Activated CD4-positive, CD25-positive, alpha-beta regulatory T cell treated with anti-CD3 and anti-CD28 coated beads, Interleukin-2, amount 50 U/mL, for 72 hours (primary cell): ENCODE data around the gene ZNF555.
"Not testable (repeated sequence)": the region's sequence is repeated elsewhere in the genome, so short reads cannot be mapped to it uniquely, and the experiment has no call there.

Experiments
- DNase-seq: peaks from one replicate; pipeline ENCODE4 v3.0.0; 2021

ZNF555 gene

DNA sequence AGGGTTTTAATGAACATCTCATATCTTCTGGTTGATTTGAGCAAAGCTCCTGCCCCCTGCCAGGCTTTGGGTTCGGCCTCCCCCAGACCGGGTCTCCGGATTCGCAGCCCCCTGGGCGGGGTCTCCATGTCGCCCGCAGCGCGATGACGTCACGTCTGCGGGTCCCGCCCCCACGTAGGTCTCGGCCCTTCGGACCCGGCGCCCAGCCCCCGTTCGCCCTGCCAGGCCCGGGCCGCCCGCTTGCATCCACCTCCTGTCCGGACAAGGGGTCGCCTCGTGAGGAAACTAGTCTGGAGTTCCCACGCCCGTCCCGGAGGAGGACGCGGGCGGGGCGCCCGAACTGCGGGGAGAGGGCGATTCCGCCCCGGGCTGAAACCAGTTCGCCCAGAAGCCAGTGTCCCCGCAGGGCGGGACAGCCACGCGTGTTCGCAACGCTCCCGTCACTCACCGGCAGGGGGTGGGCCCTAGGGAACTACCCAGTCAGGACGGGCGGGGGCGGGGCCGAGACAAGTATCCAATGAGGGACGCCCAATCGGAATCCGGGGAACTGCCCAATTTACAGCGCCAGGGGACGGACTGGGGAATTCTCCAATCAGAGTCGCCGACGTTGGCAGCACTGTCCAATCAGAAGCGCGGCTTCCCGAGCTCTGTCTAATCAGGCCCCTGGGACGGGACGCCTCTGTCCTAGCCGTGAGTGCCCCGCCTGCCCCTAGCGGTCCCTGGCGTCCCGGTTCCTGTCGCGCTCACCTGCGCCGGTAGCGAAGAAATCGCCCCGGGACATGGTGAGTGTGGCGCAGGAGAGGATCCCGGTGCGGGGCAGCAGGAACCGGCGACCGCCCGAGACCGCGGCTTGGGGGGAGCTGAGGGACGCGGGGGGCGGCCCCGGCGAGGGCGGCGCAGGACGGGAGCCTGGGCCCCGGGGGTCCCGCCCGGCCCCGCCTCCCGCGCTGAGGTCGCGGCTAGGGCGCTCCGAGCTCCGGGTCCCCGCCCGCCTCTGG lies at the start of gene ZNF555:
Gene ZNF555, plus strand, starts transcription at position 682 of the 998 bp plus-strand sequence. Its CDS starts 98 bp downstream, at position 780.
- peak; percentile 94 for DNase-seq

DNA sequence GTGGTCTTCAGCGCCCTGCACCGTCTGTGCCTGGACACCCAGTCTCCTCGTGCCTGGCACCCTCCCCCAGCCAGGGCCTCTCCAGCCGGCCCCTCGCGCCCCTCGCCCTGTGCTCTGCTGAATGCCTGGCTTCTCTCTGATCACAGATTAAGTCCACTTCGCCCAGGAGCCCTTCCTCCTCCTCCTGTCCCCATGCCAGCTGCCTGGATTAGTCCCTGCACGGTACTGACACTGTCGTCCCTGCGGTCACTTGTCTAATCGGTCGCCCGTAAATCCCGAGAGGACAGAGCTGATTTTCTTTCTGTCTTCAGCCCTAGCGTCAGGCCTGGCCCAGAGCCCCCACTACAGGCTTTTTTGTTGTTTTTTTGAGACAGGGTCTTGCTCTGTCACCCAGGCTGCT lies 49.4 kb upstream of the ZNF555 start:
- DNase-seq: no peak

DNA sequence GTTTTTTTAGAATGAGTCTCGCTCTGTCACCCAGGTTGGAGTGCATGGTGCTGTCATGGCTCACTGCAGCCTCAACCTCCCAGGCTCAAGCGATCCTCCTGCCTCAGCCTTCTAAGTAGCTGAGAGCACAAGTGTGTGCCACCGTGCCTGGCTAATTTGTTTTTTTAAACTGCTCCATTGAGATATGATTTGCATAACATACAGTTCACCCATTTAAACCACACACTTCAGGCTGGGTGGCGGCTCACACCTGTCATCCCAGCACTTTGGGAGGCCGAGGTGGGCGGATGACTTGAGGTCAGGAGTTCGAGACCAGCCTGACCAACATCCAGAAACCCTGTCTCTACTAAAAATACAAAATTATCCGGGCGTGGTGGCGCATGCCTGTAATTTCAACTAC lies 48.6 kb upstream of the ZNF555 start:
- DNase-seq: not testable (repeated sequence)

DNA sequence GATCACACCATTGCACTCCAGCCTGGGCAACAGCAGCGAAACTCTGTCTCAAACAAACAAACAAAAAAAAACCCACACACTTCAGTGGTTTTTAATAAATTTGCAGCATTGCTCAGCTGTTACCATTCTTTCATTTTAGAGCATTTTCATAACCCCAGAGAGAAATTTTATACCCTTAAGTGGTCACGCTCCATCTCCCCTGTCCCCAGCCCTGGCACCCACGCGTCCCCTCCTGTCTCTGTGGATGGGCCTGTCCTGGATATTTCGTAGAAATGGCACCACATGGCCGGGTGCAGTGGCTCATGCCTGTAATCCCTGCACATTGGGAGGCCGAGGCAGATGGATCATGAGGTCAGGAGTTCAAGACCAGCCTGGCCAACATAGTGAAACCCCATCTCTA lies 48.1 kb upstream of the ZNF555 start:
- no peak for DNase-seq

DNA sequence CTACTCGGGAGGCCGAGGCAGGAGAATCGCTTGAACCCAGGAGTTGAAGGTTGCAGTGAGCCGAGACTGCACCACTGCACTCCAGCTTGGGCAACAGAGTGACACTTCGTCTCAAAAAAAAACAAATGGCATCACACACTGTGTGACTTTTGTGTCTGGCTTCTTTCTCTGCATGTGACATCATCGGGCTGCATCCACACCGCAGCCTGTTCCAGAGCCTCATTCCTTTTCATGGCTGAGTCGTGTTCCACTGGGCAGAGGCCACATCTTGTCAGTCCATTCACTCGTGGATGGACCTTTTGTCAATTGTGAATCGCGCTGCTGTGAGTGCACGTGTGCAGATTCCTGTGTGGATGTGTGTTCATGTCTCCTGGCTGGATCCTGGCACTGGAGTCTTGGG lies 47.7 kb upstream of the ZNF555 start:
- no peak for DNase-seq

DNA sequence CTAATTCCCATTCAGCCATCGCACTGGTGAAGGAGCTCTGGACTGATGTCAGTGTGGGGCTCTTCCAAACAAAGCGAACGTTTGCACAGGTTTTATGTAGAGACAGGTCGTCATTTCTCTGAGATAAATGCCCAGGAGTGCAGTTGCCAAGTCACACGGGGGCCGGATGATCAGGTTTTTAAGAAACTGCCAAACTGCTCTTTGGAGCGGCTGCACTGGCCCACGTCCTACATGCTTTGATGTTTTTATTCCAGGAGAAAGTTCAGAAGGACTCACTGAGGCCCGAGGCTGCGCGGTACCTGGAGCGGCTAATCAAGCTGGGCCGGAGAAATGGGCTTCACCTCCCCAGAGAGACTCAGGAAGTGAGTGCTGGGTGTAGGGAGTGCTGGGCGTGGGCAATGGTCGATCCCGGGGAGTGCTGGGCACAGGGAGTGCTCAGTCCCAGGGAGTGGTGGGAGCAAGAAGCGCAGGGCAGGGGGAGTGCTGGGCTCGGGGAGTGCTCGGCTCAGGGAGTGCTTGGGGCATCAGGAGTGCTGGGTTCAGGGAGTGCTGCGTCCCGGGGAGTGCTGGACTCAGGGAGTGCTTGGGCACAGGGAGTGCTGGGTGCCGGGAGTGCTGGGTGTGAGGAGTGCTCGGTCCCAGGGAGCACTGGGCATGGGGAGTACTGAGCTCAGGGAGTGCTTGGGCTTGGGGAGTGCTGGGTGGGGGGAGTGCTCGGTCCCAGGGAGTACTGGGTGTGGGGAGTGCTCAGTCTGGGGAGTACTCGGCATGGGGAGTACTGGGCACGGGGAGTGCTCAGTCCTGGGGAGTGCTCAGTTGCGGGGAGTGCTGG lies 45.2 kb upstream of the ZNF555 start:
- DNase-seq: no peak

DNA sequence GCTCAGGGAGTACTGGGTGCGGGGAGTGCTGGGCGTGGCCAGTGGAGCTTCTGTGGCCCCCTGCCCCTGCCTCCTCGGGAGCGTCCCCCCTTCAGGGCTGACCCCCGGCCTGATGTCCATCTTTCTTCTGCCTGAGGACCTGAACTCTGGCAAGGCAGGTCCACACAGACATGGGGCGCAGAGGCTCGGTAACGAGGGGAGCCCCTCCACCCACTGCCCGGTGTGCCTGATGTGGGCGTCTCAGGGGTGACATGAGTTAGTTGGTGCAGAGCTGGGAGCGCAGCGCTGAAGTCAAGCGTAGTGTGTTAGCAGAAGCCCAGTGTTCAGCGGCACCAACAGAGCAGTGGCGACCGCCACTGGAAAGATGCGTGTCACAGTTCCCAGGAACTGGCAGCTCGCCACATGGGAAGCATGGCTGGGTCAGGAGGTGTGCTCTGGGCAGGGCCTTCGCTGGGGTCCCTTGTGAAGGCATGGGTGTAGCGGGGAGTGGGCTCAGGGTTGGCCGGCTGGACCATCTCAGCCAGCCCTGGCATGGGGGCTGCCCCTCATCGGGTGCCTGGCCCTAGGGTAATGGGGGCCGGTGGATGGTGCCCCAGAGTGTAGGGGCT lies 44.5 kb upstream of the ZNF555 start:
- no peak for DNase-seq

DNA sequence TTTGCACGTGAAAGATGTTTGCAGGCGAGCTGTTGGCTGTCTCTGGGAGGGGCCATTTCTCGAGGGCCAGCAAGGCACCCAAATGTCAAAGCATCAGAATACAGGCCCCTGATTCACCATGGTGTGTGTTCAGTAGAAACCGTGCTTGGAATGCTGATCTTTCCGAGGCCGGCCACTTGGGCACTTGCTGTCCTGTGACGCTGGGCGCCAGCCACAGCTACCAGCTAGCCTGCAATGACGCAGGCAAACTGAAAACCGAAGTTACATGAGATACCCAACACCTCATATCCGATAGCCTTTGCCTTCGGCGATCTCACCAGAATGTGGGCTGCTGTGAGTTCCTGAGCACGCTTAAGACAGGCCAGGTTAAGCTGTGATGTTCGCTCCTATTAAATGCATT lies 44.0 kb upstream of the ZNF555 start:
- no peak for DNase-seq

DNA sequence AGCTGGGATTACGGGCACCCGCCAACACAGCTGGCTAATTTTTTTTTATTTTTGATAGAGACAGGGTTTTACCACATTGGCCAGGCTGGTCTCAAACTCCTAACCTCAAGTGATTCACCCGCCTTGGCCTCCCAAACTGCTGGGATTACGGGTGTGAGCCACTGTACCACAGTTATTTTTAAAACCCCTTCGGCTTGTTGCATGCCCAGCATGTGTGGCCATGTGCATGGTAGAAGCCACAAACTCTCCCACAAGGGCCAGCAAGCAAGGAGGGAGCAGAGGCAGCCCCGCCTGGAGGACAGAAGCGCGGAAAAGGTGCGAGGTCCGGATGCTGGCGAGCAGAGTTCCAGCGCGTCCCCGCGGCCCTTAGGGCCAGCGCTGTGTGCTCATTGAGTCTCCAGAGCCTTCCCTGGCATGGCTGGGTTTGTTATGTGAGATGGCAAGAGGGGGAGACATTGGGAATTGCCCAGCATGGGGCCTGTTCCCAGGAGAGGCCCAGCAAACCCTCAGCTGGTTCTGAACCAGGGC lies 43.1 kb upstream of the ZNF555 start:
- DNase-seq: no peak

DNA sequence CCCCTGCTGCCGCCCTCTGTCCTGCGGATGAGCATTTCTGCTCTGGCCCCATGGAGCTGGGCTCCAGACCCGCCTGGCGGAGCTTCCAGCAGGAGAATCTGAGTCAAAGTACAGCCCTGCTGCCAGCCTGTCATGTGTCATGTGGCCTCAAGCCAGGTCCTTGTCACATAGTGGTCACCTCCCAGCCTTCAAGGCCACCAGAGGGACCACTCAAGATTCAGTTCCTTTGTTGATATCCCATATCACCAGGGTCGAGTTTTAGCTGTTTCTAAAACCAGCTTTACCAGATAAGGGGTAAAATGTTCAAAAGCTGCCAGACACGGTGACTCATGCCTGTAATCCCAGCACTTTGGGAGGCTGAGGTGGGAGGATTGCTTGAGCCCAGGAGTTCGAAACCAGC lies 42.5 kb upstream of the ZNF555 start:
- no peak for DNase-seq

DNA sequence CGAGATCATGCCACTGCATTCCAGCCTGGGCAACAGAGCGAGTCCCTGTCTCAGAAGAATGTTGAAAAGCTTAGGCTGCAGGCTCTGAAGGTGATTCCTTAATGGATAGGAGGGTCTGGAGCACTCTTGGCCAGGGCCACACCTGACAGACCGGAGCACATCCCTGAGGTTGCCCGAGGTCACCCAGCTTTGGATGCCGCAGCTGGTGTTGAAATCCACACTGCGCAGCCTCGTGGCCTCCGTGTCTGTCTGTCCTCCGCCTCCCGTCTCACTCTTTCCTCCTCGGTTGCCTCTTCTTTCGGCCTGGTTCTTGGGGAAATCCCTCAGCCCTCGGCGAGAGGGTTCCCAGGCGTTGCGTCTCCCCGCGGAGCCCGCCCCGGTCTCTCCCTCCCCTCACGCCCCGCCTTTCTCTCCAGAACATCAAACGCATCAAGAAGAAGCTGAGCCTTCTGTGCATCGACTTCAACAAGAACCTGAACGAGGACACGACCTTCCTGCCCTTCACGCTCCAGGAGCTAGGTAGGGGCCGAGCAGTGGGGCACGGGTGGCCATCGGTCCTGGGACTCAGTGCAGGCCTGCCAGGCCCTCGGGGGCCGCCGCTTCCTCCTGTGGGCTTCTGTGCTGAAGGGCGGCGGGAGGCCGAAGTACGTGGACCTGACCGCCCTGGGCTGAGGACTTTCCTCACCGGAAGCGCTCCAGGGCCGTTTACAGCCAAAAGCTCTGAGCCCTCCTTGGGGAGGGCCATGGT lies 41.8 kb upstream of the ZNF555 start:
- no peak for DNase-seq

DNA sequence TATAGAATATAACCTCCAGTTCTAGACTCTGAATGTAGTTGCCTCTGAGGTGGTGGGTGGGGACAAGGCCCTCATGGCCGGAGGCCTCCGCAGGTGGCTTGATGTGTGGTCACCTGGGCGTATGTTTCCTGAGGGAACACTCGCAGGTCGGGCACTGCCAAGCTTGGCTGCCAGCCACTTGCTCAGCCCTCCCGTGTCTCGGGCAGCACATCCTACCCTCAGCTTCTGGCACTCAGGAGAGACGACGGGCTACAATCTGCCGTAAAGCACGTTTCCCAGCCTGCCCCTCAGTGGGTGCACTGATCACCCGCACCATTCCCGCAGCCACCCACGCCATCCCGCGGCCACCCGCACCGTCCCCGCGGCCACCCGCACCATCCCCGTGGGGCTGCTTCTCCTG lies 40.8 kb upstream of the ZNF555 start:
- no peak for DNase-seq

DNA sequence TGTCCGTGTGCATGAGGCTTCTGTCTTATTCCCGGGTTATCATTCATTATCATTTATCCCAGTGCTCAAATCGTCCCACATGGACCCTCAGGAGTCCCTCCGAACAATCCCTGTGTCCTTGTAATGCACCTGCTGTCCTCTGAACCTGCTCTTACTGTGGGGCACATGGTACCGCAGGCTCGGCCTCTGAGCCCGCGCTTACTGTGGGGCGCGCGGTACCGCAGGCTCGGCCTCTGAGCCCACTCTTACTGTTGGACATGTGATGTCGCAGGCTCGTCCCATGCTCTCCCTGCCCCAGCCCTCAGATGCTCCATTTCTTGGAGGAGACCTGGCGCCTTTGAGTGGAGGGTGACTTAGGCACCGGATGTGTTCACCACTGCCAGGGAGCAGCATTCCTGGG lies 38.4 kb upstream of the ZNF555 start:
- no peak for DNase-seq

DNA sequence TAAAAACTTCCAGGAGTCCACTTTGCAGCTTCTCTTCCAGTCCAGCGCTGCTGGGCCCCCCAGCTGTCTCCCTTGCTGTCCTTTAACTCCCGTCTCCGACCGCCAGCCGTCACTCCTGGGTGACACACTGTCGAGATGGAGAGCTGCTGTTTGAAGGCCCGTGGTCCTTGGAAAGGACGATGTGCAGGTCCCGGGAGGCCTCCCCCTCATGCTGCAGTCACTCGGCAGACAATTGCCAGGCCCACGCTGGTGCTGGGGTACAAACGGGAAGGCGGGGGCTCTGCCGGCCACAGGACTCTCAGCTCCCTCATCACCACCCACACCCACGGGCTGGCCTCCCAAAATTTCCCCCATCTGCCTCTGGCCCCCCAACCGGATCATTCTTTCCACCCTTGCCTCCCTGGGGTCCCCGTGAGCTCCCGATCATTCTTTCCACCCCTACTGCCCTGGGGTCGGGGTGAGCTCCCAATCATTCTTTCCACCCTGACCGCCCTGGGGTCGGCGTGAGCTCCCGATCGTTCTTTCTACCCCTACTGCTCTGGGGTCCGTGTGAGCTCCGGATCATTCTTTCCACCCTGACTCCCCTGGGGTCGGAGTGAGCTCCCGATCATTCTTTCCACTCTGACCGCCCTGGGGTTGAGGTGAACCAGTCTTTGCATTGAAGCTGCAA lies 37.7 kb upstream of the ZNF555 start:
- no peak for DNase-seq

DNA sequence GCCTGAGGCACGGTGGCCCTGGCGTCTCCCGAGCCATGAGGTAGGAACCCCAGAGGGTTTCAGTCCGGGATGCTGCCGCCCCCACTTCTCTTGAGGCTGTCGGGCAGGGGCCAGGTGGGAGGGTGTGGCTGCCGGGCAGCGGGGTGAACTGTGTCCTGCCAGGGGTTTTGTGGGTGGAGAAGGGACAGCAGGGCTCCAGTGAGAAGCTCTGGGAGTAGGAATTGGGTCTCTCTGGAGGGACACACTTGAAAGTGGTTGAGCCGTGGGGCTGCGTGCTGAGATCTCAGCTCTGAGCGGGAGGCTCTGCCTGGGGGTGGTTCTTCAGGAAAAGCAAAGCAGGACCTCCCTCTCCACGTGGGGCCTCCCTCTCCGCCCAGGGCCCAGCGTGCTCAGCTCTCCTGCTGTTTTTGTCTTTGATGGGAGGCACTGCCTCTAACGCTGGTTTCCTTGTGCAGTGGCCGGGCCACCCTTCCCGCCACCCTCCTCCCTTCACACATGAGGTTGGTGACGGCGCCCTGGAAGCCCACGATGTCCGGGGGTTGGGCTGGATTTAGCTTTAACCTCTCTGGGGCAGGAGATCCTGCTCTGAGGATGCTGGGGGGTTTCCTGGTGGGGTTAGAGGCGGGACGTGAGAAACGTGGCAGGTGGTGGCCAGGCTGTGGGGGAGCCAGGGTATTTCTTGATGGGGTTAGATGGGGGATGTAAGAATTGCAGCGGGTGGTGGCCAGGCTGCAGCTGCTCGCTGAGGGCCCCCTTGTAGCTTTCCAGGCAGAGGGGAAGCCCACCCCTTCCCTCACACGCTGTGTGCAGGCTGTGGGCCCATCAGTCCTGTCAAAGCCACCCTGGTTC lies 36.9 kb upstream of the ZNF555 start:
- no peak for DNase-seq

DNA sequence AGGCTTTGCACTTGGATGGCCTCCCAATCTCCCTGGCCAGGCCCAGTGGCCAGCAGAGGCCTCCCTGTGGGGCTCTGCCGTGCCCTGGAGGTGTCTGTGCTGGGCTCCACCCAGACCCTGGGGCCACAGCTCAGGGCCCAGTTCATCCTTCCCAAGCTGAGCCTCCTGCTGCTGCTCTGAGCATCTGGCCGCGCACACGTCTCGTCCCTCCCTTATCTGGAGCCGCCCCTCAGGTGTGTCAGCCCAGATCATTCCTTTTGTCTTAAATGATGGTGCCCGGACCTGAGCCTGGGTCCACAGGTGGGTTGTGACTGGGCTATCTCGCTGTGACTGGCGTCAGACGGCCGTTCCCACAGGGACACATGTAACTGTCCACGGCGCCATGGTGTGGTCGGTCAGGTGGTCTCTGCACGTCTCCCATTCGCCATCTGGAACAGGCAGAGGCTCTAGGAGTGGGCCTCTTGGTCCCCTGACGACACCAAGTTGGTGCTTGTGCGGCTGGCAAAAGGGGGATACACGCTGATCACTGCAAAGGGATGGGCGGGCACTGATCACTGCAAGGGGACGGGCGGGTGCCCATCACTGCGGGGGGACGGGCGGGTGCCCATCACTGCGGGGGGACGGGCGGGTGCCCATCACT lies 35.9 kb upstream of the ZNF555 start:
- DNase-seq: no peak

DNA sequence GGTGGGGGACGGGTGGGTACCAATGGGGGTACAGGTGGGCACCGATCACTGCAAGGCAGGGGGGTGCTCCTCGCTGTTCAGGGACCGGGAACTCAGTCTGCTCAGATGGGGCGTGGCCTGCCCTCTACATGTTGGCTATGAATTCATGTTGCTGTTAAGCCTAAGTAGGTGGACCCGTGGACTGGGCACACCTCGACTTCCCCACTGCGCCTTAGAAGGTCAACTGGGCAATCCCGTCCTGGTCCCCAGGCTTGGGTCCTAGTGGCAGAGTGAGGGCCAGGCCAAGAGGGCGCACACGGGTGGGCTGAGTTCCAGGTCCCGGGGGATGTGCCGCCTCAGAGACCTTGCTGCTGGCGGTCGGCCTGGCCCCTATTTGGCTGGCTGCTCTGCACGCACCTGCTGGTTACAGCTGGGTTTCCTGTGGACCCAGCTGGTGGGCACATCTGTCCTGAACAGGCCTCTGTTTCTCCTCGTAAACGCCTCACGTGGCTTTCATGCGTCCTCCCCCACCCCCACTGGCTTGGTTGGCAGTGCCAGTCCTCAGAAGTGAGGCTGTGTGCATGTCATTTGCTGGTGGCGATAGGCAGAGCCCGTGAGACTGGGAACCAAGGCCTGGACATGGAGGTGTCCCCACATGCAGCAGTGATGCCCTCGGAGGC lies 35.2 kb upstream of the ZNF555 start:
- DNase-seq: no peak

DNA sequence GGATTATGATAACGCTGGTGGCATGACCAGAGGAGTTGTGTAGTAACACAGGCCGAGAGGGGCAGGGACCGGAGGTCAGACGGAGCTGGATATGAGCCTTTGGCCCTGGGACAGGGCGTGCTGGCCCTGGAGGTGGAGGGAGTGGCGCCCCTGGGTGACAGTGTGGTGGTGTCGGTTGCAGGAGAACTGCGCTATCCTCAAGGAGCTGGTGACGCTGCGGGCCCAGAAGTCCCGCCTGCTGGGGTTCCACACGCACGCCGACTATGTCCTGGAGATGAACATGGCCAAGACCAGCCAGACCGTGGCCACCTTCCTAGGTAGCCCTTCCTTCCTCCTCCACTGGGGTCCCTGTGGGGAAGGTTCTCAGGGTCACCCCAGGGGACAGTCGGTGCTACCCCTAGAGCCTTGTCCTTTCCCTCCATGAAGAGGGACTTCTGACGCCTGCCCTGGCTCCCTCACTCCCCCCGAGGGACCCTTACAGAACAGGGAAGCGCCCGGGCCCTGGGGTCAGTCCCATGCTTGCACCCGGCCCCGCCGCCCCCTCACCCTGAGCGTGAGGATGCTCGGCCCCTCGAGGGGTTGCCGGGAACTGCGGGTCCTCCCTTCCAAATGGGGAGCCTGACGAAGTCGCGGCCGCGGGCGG lies 34.4 kb upstream of the ZNF555 start:
- no peak for DNase-seq
